Fibroblast of villous mesenchyme (primary cell): ENCODE results near the gene MAD1L1. TPM values are rescaled to one million over a fixed set of nuclear protein-coding genes. Genes with fewer than 3 reads are reported as not detected.
A peak's percentile ranks its signal among the peaks of the same experiment; 100 is the strongest.
"Not testable (repeated sequence)": the region's sequence is repeated elsewhere in the genome, so short reads cannot be mapped to it uniquely, and the experiment has no call there.

Source experiments
- DNase-seq: peaks from one replicate; pipeline ENCODE4 v3.0.0-alpha.2; 2010; ENCODE audit warnings: low read depth
- H3K4me3 ChIP-seq: 2 replicates; pipeline ENCODE4 v1.5.1; 2011; ENCODE audit warnings: low read depth, mild to moderate bottlenecking, low read length
- CTCF ChIP-seq: IDR thresholded peaks from 2 replicates; pipeline ENCODE4 v1.5.1; 2012; ENCODE audit warnings: low read depth, mild to moderate bottlenecking, low read length; ENCODE audit not compliant: insufficient read depth
- total RNA-seq: library from RNA; depleted of rRNA; stranded (reverse); fragments of >200 nt; gene quantifications from 2 replicates; pipeline ENCODE4 v1.2.3, GENCODE V29; 2012

MAD1L1 gene
- total RNA-seq, 1 donor: 43.6 TPM

GRCh38 chr7:1863091-1863900 is 369.4 kb downstream of the MAD1L1 start:
- H3K4me3 ChIP-seq: no peak overlapping the region
- no peak for TF ChIP-seq CTCF

GRCh38 chr7:1862560-1862959 is 370.2 kb downstream of the MAD1L1 start:
- no peak for TF ChIP-seq CTCF
- H3K4me3 ChIP-seq: no peak overlapping the region
- peak; percentile 11 for DNase-seq

More at GRCh38 chr7:1863091-1863900, 369.4 kb downstream of the MAD1L1 start:
- no peak for DNase-seq

GRCh38 chr7:1861799-1862458 is 370.8 kb downstream of the MAD1L1 start:
- no peak for TF ChIP-seq CTCF
- no peak overlapping the region for H3K4me3 ChIP-seq
- DNase-seq: peak; percentile 9

GRCh38 chr7:1860881-1861798 is 371.6 kb downstream of the MAD1L1 start:
- DNase-seq: not testable (repeated sequence)

GRCh38 chr7:1859266-1860035 is 373.3 kb downstream of the MAD1L1 start:
- no peak for DNase-seq
- TF ChIP-seq CTCF: no peak

More at GRCh38 chr7:1860881-1861798, 371.6 kb downstream of the MAD1L1 start:
- H3K4me3 ChIP-seq: not testable (repeated sequence)

GRCh38 chr7:1858435-1859265 is 374.1 kb downstream of the MAD1L1 start:
- TF ChIP-seq CTCF: no peak
- DNase-seq: no peak

More at GRCh38 chr7:1859266-1860035, 373.3 kb downstream of the MAD1L1 start:
- no peak overlapping the region for H3K4me3 ChIP-seq

More at GRCh38 chr7:1858435-1859265, 374.1 kb downstream of the MAD1L1 start:
- H3K4me3 ChIP-seq: no peak overlapping the region
